Measurements from ENCODE around the gene OPALIN. TPM values are rescaled to one million over a fixed set of nuclear protein-coding genes. Genes with fewer than 3 reads are reported as not detected.

Gene OPALIN
- total and polyA plus RNA-seq, 10 donors: not detected

DNA sequence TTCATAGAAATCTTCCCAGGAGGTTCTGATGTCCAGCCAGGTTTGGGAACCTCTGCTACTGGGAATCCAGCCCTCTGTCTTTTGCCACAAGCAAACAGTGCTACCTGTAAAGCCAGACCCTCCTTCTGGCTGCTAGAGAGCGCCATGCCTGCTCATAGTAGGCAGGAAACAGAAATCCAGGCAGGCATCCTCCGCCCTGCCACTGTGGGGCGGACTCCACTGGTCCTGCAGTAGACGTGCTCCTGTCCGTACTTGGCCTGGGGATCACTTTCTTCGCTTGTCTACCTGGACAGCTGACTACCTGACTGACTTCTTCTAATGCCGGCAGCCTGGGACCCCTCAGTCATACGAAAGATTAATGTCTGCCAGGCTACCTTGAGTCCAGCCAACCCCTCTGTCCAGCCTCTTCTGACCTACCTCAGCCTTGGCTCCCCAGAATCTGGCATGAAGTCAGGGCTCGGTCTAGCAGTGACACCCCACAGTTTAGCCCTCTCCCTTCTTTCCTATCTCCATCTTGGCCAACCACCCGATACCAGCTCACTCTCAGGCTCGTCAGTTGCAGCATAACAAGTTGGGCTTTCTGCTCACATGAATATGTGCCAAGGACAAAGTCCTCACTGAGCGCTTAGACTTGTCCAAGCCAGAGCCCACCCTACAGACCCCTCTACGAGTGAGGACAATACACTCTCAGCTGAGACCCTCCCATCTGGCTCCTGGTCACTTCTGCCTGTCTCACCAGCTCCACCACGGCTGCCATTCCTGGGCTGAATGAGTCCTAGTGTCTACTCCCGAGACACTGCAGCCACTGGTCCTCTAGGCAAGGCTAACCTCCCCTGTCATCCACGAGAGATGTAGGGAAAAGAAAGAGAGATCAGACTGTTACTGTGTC is 43.9 kb upstream of the OPALIN start:
- no peaks in the 10 kb centered on the region for H3K36me3 ChIP-seq
- no peaks in the 10 kb centered on the region for H3K4me1 ChIP-seq
- WGBS, 5 donors: 72 to 83% (median 80%) methylated on average over 16 of the region's 16 CpGs
- no peak overlapping the region for H3K4me3 ChIP-seq
- intact Hi-C loops (cut with DNase I; ENCODE audit: low total_unique reads): no loop called here
- H3K27me3 ChIP-seq (replicated peaks in 1 of 7): peaks cover 0 to 51% (median 0%) of the 10 kb centered on the region in 7 donors
- H3K9me3 ChIP-seq: no peaks in the 10 kb centered on the region
- TF ChIP-seq, protein P1, sequence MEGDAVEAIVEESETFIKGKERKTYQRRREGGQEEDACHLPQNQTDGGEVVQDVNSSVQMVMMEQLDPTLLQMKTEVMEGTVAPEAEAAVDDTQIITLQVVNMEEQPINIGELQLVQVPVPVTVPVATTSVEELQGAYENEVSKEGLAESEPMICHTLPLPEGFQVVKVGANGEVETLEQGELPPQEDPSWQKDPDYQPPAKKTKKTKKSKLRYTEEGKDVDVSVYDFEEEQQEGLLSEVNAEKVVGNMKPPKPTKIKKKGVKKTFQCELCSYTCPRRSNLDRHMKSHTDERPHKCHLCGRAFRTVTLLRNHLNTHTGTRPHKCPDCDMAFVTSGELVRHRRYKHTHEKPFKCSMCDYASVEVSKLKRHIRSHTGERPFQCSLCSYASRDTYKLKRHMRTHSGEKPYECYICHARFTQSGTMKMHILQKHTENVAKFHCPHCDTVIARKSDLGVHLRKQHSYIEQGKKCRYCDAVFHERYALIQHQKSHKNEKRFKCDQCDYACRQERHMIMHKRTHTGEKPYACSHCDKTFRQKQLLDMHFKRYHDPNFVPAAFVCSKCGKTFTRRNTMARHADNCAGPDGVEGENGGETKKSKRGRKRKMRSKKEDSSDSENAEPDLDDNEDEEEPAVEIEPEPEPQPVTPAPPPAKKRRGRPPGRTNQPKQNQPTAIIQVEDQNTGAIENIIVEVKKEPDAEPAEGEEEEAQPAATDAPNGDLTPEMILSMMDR (IDR thresholded peaks at IDR 0.05 in 8 of 11, conservative IDR thresholded peaks at IDR 0.05 in 3 of 11): no peak
- TF ChIP-seq POLR2A (IDR thresholded peaks at IDR 0.05) (no peak), POLR2AphosphoS5 (IDR thresholded peaks at IDR 0.05) (no peak)
- no peak overlapping the region for H3K27ac ChIP-seq
- no peak for DNase-seq

DNA sequence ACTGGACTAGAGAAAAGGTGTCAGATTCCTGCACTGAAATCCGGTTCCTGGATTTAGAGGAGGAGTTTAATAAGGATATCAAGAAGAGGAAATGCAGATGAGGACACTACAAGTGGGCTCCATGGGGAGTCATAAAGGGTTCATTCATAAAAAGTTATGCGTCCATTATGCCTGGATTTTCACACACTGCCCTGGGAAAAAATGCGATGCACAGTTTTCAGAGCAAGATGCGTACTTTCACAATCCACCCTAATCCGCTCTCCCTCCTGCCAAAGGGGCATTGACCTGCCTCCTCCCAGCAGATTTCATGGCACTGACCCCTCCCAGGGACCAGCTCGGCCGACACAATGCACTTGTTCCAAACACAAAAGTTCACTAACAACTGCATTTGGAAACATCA is 42.2 kb upstream of the OPALIN start:
- Histone ChIP-seq H3K36me3 (no peaks in the 10 kb centered on the region), H3K9me3 (no peaks in the 10 kb centered on the region), H3K4me3 (no peak overlapping the region), H3K27me3 (replicated peaks in 1 of 7) (peaks cover 0 to 63% (median 0%) of the 10 kb centered on the region in 7 donors), H3K4me1 (peaks cover 0 to 3% (median 3%) of the 10 kb centered on the region in 6 donors), H3K27ac (no peak overlapping the region)
- 74 to 87% (median 81%) methylated on average over 7 of the region's 7 CpGs for WGBS, 5 donors
- no peak for TF ChIP-seq POLR2AphosphoS5 (IDR thresholded peaks at IDR 0.05)
- TF ChIP-seq POLR2A (IDR thresholded peaks at IDR 0.05): no peak
- TF ChIP-seq, protein P1 (IDR thresholded peaks at IDR 0.05 in 8 of 11, conservative IDR thresholded peaks at IDR 0.05 in 3 of 11): no peak
- intact Hi-C loops (cut with DNase I; ENCODE audit: low total_unique reads): no loop called here
- no peak for DNase-seq

DNA sequence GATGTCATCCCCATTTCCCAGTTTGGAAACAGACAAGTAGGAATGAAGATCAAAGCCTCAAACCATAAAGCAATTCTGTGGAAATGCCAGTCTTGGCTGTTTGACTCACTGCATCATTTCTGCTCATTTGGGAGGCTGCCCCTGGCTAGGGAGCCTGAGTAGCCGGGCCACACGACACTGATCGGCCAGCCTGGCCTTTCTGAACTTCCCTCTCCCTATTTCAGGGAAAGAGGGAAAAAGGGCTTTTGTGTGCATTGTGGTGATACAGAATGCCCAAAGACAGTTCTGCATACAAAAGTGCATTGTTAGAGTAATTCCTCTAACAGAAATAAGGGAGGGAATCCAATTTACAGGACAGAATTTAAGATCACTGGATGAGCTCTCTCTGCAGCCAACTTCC is 41.7 kb upstream of the OPALIN start:
- Histone ChIP-seq H3K27me3 (replicated peaks in 1 of 7) (peaks cover 0 to 64% (median 0%) of the 10 kb centered on the region in 7 donors), H3K9me3 (no peaks in the 10 kb centered on the region), H3K27ac (no peak overlapping the region), H3K36me3 (no peaks in the 10 kb centered on the region), H3K4me3 (no peak overlapping the region), H3K4me1 (peaks cover 0 to 8% (median 6%) of the 10 kb centered on the region in 6 donors)
- WGBS, 5 donors: 87 to 92% (median 88%) methylated on average over 3 of the region's 3 CpGs
- intact Hi-C loops (cut with DNase I; ENCODE audit: low total_unique reads): no loop called here
- DNase-seq: no peak
- TF ChIP-seq, protein P1 (IDR thresholded peaks at IDR 0.05 in 8 of 11, conservative IDR thresholded peaks at IDR 0.05 in 3 of 11): no peak
- TF ChIP-seq POLR2A (IDR thresholded peaks at IDR 0.05) (no peak), POLR2AphosphoS5 (IDR thresholded peaks at IDR 0.05) (no peak)

DNA sequence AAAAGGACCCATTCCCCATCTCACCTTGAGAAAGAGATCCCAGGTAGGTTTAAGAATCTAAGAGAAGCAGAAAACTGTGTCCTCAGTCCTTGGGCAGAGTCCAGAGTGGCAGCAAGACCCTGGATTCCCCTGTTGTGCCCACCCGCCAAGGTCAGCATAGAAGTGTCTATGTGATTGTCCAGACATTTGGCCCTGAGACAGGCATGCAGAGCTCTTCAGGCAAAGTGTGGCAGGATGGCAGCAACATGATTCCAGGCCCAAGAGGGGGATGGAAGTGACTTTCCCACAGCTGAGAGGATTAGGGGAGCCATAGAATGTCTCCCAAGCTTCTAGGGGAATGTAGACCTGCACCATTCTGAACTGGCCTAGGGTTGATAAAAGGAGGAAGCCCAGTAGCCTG is 39.1 kb upstream of the OPALIN start:
- Histone ChIP-seq H3K4me1 (peaks cover 0 to 8% (median 6%) of the 10 kb centered on the region in 6 donors), H3K36me3 (no peaks in the 10 kb centered on the region), H3K27me3 (replicated peaks in 1 of 7) (peaks cover 0 to 67% (median 0%) of the 10 kb centered on the region in 7 donors), H3K9me3 (no peaks in the 10 kb centered on the region), H3K4me3 (no peak overlapping the region), H3K27ac (no peak overlapping the region)
- DNase-seq: no peak
- intact Hi-C loops (cut with DNase I; ENCODE audit: low total_unique reads): loop anchor here (5.0 kb wide), 1 partner anchor 114 kb away; the partner anchor contains the start of gene TLL2
- WGBS, 5 donors: 79 to 100% (median 94%) methylated on average over 1 of the region's 1 CpG
- TF ChIP-seq POLR2AphosphoS5 (IDR thresholded peaks at IDR 0.05): no peak

Data from spleen (tissue), 11 donors.